Activated CD4-positive, alpha-beta T cell treated with anti-CD3 and anti-CD28 coated beads, Interleukin-2, amount 50 U/mL, for 24 hours (primary cell): ENCODE results near the gene ACSF3.

Source experiments
- DNase-seq, 2 donors: peaks; one replicate each; pipeline ENCODE4 v3.0.0-alpha.2; 2020; ENCODE audit warnings: low read depth in 1 of 2, low spot score in 1 of 2

Gene ACSF3

DNA sequence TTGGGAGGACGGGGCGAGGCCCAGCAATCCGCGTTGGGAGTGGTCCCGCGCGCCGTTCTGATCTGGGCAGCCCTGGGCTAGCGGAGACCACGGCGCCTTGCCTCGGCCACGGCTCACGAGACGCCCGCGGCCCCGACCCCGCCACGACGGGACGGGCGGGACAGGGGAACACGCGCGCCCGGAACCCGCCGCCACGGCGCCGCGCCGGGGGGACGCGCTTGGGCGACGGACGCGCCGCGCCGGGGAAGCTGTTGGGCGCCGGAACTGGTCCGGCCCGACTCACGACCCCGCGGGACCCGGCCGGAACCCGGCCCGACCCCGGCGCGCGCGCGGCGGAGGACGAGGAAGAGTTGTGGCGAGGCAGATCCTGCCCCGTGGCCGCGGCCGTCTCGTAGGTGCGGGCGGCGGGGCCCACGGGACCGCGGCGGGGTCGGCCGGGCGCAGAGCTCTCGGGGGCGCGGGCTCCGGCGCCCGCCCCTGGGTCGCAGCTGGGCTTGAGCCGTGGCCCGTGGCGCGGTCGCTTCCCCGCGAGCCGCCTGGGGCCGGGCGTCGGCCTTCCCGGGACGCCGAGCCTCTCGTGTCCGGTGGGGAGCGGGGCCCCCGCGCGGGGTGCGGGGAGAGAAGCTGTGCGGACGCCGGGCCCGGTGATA is at the start of gene ACSF3:
Gene ACSF3, plus strand, starts transcription at position 251 of the 650 bp plus-strand sequence. CDS start 6,830 bp downstream, outside the sequence.
- peak; percentile 58 to 64 for DNase-seq

DNA sequence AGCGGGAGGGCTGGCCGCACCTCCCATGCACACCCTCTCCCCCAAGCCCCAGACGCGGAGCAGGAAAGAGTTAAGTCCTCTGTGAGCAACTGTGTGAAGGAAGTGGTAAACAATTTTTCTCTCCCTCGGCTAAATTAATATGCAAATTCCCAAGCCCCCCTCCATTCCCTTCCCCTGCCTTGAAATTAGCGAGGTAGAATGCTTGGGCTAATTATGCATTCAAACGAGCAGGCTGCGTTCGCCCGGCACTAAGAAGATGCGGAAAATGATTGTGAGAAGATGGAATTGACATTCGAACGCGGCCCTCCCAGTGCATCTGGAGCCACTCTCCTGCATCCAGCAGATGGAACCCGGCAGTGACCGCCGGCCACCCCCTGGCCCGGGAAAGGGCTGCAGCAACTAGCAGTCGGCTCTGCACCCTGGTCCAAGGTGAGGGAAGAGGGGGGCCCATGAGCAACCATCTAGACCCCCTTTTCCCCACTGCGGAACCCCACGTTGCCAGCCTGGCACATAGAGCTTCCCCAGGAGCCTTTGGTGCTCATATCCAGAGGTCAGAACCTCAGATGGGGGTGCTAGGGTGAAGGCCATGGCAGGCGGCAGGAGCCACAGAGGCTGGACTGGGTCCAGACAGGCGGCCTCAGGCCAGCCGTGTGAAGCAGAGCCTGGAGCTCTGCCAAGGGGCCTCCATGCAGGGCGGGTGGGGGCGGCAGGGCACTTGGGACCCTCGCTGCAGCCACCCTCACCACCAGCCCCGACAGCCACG is 49.1 kb upstream of the ACSF3 start:
- DNase-seq: no peak

DNA sequence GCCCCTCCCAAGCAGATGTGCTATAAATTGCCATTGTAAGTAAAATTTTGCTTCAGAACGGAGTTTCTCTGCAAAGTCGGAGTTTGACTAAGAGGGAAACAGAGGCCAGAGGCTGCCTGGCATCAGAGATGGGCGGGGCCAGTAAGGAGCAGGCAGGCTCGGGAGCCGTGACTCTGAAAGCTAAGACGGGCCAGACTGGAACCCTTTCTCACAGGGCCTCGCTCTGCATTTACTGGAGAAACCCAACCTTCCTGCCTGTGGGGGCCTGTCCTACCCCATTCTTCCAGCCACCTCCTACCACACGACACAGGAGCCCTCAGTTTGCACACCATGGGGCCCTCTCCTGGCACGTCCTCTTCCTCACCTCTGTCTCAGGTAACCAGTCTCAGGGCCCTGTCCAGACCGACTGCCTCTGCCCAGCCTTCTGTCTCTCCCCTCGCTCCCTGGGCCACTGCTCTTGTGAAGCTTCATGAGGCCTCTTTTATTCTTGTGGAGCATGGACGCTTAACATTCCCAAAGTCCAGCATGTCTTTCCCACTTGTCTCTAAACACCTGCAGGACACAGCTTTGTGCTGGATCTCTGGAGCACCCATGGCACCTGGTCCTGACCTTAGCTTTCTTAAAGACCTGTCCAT is 48.4 kb upstream of the ACSF3 start:
- DNase-seq: no peak

DNA sequence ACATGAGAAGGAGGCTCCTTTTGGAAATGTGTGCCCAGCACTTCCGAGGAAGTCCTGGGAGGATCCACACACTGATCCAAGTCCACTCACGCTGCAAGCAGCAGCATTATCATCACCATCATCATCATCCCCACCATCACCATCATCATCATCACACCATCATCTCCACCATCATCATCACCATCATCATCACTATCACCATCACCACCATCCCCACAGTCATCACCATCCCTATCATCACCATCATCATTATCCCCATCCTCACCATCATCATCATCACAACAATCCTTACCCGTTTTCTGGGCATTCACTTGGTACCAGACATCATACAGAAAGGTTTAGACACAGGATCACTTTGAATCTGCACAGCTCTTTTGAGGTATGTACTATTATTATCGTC is 47.8 kb upstream of the ACSF3 start:
- no peak for DNase-seq

DNA sequence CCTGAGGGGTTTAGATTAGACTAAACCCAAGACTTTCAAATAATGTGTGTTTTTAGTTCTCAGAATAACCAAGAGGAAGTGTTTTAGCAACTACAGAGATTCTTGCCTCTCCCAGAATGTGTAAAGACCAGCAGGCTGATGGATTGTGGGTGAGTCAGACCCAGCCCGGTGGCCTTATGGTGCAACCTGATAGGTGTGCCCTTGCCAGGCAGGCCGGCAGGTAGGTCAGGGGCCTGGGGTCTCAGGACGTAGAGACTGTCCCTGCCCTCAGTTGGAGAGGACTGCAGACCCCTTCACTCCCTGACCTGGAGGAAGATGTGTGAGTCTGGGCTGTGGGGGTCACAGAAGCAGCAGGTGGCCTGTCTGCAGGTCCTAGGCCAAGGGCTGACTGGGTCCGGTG is 47.2 kb upstream of the ACSF3 start:
- no peak for DNase-seq

DNA sequence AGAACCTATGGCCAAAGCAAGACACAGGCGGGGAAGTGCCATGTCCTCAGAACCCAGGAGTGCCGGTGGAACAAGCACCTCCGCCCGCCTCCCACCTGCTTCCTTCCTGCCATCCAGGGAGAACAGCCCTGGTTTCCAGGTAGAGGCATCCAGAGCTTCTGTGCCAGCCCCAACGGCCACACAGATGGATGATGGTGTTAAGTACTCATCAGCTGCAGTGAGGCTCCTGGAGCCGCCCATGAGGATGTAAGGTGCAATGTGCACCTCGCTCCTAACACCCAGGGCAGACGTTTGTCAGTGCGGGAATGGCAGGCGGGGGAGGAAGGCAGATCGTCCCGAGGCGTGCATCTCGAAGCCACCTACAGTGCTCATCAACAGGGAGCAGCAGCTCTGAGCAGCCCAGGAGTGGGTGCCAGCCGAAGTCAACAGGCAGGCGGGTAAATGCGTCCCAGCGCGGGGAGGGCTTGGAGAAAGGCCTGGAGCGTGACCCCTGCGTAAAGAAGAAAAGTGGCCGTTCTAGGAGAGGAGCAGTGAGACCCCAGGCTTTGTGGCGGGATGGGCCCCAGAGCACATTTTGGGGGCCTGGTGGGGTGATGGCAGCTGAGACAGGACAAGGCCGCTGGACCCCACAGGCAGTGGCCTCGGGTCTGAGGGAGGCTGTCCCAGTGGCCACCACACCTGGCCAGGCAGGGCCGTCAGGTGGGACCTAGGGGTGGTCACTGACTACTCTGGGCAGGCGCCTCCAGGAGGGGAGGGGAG is 46.1 kb upstream of the ACSF3 start:
- no peak for DNase-seq

DNA sequence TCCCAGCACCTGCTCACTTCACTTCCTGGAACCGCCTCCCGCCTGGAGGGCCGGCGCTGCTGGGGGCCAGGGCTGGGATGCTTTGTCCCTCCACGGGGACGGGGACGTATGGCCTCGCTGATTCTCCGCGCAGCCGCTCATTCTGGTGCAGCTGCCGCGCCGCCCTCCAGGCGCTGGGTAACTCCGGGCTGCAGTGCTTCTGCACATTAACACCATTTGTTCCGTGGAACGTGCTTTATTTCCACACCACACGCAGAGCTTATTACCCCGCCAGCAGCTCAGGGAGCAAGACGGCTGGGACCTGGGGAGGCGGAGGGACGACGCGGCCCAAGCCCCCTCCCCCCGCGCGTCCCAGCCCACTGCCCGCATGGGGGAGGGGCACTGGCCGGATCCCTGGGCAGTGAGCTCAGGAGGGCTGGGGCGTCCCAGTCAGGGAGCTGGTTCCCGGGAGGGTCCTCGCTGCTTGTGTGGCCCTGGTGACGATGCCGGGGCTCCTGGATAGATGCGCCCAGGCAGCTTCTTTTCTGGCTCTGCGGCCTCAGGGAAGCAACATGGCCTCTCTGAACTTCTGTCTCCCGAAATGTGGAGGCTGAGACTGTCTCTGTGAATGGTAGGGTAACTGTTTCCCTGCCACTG is 45.4 kb upstream of the ACSF3 start:
- no peak for DNase-seq

DNA sequence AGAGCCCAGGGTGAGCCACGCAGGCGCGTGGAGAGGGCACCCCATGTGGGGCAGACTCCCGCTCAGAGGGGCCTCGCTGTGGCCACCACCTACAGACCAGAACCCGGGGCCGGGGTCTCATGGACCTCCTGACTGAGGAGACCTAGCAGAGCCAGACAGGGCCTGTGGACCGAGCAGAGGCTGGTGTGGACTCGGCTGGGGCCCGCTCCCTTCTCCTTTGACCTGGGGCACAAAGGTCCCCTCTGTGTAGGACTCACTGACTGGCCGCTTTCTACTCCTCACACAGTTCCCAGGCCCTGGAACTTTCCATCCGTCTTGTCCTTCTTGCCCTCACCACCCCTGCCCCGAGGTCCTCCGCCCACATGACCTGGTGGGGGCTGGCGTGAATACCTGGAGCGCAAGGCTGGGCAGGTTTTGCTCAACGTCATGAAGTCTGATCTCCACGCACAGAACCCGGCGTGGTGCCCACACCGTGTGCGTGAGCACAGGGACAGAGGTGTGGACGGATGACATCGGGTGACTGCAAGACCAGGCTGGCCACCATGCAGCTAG is 44.7 kb upstream of the ACSF3 start:
- no peak for DNase-seq

DNA sequence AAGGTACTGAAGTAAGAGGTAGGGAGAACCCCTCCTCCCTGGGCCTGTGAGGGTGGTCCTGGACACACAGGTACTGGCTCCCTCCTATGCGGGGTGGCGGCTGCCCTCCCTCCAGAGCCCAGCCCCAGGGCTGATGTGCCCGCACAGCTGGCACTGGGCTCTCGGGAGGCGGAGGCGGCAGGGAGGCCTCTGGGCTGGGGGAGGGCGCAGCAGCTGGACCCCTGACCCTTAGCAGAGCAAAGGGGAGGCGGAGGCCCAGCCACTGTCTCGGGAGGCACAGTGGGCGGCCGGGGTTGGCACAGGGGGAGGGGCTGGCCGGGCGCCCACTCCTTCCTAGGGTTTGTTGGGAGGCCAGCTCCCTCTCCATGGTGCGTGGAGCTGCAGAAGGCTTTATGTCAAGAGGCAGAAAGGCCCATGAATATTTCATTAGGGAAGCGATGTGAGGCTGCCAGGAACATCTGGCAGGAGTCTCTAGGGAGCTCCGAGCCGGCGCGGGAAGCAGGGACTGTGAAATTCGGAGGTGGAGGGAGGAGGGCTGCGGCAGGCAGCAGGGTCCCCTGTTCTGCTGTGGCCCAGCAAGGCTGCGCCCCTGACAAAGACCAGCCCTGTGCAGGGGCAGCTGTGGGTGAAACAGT is 44.1 kb upstream of the ACSF3 start:
- DNase-seq: no peak

DNA sequence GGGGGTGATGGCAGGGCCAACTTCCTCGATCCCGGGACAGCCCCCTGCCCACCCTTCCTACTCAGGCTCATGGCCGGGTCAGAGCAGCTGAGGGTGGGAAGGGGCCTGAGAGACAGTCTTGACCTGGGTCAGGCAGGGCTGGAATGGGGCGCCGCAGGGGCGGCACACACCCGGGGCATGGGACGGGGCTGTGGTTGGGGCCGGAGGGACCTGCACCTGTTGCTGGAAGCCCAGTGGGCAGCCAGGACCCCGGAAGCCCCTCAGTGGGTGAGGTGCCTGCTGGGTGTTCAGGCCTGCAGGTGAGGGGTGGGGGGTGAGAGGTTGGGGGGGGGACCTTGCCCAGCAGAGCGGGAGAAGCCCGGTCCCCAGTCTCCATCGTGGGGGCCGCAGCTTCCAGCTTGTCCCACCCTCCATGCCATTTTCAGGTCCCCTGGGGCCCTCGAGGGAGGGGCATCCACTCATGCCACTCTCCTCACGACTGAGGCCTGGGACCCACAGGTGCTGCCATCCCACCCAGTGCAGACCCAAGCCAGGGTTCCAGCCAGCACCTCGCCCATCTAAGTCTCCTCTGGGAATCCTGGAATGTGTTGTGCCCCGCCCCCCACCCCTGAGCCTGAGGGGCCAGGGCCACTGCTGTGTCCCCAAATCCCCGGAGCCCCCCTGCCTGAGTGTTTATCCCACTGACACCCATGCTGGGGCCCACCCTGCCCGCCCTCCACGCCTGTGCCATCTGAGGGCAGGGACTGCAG is 43.4 kb upstream of the ACSF3 start:
- DNase-seq: no peak

DNA sequence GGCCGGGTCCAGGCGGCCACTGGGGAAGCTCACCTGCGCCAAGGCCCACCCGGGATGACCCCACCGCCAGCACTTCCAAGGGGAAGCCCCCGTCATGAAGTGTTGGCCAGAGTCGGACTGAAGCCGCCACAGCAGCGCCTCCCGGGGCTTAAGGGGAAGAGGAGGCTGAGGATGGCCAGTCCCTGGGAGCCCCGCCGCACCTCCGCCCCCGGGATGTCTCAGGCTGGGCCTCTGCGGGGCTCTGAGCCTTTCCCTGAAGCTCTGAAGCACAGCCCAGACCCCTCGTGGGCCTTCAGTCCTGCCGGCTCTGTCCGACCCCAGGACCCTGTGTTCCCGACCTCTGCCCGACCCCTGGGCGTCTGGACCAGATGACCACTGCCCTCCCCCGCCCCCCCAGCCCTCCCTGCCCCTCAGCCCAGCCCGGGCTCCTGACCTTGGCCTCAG is 42.8 kb upstream of the ACSF3 start:
- no peak for DNase-seq

DNA sequence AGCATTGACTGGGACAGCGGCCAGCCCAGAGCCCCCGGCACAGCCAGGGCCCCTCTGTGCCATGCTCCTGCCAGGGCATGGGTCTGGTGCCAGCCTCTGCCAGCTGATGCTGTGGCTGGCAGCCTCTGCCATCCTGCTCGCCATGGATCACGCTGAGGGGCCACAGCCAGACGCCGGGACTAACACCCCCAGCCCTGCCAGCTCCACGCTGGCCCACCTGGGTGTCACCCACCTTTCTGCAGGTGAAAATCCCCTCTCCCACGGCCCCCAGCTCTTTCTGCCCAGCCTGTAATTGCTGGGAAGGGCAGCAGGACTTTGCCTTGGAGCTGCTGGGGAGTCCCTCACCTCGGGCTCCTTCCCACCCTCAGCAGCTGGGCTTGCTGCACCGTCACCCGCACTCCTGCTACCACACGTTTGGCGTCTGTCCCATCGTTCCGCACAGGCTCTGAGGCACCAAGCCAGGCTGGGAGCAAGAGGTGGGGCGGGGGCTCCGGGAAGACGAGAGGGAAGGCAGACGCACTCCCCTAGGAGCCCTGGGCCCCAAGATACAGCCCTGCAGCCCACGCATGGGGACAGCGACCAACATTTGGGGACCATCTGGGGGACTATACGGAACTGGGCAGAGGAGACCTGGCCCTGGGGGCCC is 42.0 kb upstream of the ACSF3 start:
- no peak for DNase-seq

DNA sequence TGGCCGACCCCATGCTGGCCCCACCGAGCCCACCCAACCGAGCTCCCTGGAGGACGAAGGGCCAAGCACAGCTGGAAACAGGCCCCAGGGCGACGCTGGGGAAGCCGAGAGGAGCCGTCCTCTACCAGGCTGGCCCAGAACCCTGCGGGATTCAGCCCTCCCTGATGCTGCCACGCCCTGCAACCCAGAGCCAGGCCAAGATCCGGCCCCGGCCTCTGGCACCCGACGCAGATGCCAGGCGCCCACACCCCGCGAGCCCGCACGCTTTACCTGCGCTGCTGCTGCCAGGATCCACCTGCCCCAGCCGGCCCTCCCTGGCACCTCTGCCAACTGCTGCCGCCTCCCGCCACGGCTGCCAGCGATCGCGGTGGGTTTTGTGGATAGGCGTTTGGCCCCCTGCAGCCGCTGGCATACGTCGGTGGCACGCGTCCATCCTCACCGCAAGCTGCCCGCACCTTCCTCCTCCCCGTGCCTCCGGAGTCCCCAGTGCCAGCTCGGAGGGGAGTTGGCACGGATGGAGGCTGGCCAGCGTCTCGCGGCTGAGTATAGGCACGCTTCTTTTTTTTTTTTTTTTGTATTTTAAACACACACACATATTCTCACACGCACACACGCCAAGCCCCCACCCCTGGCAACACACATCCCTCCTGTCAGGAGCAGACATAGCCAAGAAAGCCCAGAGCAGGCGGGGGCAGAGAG is 41.3 kb upstream of the ACSF3 start:
- no peak for DNase-seq

DNA sequence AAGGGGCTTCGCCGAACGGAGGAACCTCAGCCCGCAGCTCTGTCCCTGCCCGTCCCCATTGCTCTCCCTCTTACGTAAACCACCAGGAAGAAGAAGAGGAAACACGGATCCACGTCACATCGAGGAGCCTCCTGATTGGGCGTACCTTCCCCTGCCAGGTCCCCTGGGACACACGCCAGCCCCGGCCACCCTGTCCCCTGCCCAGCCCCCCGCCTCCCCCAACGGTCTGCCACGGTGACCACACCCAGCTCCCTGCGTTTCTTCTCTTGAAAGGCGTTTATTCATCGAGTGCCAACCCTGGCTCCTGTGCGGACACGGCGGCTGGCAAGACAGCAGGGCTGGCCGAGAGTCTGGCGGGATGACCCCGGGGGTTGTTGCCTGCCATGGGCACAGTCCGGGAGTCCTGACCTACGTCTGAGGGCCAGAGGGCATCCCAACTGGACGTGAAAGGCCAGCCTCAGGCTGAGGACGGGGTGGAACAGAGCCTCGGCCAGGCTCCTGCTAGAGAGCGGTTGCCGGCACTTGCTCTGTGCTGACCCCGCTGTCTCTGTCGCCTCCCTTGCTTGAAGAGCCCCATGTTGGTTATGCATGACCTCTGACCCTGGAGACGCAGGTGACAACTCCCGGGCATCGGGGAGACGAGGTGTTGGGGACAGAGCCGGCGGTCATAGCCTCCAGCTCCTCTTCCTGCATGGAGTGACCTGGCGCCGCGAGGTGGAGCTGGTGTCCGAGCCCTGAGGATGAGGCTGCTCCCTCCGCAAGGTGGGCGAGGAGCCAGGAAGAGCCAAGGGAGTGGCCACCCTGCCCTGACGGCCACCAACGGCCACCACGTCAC is 40.5 kb upstream of the ACSF3 start:
- DNase-seq: no peak

DNA sequence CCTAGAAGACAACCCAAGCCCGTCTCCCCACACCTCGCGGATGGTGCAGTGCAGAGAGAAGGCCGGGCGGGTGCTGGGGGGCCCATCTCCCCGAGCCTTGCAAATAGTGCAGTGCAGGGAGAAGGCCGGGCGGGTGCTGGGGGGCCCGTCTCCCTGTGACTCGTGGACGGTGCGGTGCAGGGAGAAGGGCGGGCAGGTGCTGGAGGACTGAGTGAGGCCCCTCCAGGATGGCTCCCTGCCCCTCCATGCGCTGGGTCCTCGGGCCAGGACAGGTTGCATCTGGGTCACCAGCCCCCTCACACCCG is 40.0 kb upstream of the ACSF3 start:
- DNase-seq: no peak

DNA sequence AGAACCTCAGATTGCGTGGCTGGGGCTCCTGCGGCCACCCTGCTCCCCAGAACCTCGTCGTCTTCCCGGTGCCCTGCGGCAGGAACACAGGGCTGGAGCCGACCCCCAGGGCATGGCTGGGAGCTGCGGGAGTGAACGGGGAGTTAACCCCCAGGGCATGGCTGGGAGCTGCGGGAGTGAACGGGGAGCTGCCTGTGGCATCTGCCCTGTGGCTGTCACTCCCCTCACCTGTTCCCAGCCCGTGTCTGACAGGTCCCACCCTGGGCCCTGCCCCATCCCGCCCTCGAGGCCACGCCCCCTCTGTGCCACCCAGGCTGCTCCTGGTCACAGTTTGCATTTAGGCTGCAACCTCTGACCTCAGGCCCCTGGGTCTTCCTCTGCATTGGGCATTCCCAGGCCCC is 39.4 kb upstream of the ACSF3 start:
- DNase-seq: no peak

DNA sequence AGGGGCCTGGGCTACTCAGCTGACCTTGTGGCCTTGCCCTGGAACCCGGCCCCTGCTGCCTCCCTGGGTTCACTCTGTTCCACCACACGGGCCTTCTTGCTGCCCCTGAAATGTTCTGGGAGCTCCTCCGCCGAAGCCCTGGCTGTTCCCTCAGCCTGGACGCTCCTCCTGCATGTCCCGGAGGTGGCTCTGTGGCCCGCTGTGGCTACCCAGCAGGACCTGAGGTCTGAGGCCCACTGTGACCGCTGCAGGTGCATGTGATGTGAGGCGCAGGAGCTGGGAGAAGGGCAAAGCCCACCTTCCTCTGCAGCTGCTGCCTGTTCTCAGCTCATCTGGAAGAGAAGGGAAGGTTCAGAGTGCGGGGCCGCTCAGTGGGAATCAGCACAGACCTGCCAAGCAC is 38.9 kb upstream of the ACSF3 start:
- no peak for DNase-seq

DNA sequence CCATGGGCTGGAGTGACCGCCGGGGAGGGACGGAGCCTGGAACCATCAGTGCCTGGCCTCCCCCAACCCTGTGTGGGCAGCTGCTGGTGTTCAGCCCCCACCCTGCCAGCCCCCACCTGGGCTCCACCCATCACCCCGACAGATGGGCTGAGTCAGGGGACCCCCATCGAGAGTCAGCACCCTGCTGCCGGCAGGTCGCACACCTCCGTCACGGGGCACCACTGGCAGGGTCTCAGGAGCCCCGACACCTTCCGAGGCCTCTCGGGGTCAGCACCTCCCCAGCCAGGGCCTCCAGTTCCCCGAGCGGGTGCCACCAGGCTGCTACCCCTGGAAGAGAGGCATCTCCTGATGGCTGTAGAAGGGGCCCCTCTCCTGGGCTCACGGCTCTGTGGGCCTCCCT is 38.3 kb upstream of the ACSF3 start:
- DNase-seq: no peak
